Limb (tissue), 2 donors: ENCODE data around the gene BLM.
"Not testable (repeated sequence)": the region's sequence is repeated elsewhere in the genome, so short reads cannot be mapped to it uniquely, and the experiment has no call there.

ENCODE experiments used
- DNase-seq, 2 donors: peaks; one replicate each; pipeline ENCODE4 v3.0.0-alpha.2; 2016; ENCODE audit errors: extremely low spot score in 2 of 2

Gene BLM

DNA sequence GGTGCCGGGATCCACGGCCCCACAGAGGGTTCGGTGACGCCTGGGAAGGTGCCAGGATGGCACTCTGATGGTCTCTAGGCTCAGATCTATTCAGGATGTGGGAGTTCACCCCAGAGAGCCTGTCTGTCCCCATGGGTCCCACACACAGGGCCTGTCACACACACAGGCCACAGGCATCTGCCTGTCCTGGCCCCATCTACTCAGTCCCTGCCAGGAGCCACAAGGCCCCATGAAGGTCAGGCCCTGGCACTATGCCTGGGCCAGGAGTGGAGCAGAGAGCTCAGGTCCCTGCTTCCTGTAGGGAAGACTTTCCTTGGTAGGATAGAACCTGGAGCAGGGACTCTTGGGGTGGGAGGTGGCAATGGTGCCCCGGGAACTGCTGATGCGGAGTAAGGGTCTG lies 102.2 kb downstream of the BLM start:
- no peak for DNase-seq

DNA sequence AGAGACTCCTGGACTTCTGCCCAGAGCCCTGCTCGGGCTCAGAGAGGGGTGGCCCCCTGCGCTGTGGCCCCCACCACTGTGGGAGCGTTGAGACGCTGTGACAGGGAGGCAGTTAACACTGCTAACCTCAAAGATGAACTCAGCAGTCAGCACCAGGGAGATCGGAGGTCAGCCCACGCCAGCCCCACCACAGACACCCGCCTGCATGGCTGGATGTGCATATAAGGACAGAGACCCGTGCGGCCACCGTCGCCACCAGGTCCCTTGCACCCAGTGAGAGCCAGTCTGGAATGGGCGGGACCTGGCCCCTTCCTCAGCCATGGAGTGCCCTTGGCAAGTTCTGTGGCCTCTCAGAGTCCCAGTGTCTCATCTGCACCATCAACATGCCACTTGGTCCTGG lies 102.7 kb downstream of the BLM start:
- no peak for DNase-seq

DNA sequence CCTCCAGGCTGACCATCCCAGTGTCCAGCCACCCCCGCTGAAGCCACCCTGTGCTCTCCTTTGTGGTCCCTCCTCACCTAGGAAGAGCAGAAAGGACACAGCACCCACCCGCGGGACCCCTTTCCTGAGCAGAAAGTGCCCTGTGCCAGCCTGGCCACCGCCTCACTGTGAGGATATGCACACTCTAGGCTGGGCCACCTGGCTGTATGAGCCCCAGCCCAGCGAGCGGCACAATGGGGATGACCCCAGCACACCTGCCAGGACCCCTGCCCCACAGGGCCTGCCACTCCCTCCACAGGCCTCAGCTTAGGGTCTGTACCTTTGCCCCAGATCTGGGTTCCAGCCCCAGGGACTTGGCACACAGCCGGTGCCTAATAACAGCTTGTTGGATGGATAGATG lies 103.3 kb downstream of the BLM start:
- no peak for DNase-seq

DNA sequence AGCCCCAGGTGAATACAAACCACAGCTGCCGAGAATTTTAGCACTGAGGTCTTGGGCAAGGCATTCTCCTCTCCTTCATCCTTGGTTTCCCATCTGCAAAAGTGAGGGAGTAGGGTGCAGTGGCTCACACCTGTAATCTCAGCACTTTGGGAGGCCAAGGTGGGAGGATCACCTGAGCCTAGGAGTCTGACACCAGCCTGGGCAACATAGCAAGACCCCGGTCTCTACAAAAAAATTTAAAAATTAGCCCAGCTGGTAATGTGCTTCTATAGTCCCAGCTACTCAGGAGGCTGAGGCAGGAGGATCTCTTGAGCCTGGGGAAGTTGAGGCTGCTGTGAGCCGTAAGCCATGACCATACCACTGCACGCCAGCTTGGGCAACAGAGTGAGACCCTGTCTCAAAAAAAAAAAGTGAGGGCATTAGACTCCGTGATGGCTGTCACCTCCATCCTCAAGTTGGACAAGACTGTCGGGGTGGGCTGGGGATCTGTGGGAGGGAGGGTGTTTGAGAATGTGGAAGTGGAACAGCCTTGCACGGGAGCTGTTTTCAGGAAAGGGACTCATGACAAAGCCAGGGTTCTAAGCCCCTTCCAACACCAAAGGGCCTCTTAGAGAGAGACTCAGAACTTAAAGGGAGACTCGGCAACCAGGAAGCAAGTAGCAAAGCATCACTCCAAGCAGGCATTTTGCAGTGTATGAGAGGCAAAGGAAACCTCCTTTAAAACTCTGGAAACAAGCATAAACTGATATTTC lies 105.2 kb downstream of the BLM start:
- DNase-seq: no peak

DNA sequence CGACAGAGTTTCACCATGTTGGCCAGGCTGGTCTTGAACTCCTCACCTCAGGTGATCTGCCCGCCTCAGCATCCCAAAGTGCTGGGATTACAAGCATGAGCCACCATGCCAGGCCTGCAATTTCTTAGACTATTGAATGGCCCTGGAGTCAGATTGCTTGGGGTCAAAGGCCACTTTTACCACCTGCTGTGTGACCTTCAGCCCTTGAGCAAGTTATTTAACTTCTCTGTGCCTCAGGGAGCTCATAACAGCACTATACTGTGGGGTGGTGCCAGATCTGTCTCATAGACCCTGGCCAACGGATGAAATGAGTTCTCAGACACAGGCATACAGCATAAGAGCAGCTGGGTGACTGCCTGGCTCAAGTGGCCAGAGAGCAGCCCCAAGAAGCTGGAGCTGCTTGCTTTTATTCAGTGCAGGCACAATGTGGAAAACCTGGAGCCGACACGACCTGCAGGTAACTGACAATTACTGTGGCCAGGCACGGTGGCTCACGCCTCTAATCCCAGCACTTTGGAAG lies 106.4 kb downstream of the BLM start:
- no peak for DNase-seq

DNA sequence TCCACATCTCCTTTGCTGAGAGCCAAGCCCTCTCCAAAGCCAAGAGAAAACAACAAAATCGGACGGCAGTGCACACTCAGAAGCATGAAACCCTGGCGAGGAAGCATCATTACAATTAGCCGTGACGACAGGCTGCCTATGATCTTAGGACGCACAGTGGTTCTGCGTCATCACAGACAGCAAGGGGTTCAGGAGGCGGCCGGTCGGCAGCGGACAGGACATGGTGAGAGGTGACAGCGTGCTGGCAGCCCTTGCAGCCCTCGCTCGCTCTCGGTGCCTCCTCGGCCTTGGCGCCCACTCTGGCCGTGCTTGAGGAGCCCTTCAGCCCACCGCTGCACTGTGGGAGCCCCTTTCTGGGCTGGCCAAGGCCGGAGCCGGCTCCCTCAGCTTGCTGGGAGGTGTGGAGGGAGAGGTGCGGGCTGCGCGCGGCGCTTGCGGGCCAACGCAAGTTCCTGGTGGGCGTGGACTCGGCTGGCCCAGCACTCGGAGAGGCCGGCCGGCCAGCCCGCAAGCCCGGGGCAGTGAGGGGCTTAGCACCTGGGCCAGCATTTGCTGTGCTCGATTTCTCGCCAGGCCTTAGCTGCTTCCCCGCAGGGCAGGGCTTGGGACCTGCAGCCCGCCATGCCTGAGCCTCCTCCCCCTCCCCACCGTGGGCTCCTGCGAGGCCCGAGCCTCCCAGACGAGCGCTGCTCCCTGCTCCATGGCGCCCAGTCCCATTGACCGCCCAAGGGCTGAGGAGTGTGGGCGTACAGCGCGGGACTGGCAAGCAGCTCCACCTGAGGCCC lies 108.2 kb downstream of the BLM start:
- not testable (repeated sequence) for DNase-seq

DNA sequence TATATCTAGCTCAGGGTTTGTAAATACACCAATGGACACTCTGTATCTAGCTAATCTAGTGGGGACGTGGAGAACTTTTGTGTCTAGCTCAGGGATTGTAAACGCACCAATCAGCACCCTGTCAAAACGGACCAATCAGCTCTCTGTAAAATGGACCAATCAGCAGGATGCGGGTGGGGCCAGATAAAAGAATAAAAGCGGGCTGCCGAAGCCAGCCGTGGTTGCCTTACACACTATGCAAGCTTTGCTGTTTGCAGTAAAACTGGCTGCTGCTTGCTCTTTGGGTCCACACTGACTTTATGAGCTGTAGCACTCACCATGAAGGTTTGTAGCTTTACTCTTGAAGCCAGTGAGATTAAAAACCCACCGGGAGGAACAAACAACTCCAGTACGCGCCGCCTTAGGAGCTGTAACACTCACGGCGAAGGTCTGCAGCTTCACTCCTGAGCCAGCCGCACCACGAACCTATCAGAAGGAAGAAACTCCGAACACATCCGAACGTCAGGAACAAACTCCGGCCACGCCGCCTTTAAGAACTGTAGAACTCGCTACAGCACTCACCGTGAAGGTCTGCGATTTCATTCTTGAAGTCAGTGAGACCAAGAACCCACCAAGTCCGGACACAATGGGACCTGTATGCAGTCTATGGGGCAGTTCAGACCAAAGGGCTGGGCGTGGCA lies 109.2 kb downstream of the BLM start:
- DNase-seq: not testable (repeated sequence)

DNA sequence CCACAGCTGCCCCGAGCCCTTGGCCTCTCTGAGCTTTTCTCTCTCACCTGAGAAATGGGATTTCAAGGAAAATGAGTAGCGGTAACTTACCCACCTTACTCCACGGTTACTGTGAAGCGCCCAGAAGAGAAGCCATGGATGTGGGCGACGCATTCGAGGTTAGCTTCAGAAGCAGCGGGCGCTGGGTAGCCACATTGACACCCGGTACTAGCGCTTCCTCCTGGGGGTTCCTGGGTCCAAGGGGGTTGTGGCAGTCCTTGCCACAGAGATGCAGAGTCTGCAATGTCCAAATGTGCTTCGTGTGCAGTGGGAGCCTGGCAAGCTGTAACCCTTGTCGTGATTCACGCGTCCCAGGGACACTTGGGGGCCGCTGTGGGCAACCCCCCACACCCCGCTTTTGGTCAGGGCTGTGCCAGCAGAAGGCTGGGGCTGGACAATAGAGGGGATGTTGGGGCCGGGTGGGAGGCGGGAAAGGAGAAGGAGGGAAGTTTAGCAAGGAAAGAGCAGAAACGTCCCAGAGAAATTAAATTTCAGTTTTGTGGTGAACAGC lies 109.8 kb downstream of the BLM start:
- no peak for DNase-seq

DNA sequence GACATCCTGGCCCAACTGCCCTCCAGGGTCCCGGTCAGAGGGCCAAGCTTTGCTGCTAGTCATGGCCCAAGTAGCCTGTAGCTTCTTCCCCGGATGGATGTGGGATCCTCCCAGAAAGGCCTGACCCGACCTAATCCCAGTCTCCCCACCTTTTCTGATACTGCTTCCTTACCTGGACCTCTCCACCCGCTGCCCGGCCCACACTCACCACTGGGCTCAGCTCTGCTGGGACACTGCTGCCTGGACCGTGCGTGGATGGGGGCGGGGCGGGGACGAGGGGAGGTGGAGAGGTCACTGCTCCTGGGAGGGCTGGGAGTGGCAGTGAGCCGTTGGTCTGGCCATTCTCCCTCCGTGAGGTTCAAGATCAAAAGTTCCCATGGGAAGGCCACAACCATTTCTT lies 111.0 kb downstream of the BLM start:
- no peak for DNase-seq

DNA sequence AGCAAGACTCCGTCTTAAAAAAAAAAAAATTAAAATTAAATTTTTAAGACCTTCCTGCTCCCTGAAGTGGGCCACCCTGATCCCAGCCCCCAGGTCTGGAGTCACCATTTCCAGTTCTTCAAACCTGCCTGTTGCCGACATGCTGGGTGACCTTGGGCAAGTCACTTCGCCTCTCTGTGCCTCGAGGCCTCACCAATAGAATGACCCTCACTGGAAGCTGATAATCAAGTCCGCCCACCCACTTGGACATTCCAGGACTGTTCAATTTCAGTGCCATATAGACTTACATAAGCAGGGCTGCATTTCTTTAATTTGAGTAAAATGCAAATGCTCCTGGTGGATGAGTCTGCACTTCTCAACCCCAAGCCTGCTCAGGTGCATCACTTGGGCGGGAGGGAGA lies 112.0 kb downstream of the BLM start:
- no peak for DNase-seq

DNA sequence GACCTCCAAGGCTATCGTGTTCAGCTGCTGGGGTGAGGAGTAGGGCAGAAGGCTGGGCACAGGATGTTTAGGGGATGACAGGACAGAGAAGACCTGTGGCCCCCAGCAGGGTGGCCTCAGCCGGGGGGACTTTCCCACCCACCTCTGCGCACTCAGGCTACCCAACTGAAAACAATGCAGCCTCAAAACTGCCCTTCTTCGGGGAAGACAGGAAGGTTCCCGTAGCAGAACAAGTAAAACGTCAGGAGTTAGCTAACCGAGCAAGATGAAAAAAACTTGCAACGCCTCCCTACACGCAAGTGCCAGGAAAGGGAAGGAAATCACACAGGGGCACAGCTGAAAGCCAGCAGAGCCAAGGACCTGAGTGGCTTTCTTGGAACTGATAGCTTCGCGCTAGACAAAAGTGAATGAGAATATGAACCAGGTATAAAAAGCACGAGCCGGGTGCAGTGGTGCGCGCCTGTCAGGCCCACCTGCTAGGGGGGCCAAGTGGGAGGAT lies 112.8 kb downstream of the BLM start:
- DNase-seq: no peak

DNA sequence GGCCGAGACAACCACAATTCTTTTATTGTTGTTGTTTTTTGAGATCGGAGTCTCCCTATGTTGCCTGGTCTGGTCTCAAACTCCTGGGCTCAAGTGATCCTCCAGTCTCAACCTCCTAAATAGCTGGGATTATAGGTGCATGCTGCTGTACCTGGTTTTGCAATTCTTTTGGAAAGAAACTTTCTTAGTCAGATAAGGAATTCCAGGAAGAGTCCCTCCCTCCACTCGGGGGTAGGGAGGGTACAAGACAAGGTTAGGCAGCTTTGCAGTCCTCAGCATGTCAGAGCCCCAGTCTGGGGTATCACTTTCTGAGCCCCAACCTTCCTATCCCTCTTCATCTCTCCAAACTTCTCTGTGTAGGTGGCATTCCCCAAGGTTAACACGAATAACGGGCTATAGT lies 117.5 kb downstream of the BLM start:
- no peak for DNase-seq

DNA sequence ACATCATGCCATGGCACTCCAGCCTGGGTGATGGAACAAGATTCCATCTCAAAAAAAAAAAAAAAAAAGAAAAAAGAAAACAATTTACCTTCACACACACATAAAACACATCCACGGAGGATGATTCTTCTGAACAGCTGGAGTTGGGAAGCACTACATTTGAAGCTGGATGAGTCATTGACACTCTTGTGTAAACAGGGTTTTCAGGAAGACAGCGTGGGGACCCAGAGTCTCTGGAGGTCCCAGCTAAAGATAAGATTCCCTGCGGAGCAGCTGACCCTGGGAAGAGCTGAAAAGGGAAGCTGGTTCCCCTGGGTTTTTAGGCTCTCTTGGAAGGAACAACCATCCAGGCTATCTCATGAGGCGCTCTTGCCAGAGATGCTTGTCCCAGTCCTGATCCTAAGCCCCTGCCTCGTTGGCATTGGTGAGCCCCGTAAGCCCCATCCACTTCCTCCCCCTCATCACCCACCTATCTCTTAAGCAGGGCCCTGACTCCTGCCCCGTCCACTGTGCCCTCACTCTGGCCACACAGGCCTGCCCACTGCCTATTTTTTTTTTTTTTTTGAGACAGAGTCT lies 119.2 kb downstream of the BLM start:
- DNase-seq: no peak

DNA sequence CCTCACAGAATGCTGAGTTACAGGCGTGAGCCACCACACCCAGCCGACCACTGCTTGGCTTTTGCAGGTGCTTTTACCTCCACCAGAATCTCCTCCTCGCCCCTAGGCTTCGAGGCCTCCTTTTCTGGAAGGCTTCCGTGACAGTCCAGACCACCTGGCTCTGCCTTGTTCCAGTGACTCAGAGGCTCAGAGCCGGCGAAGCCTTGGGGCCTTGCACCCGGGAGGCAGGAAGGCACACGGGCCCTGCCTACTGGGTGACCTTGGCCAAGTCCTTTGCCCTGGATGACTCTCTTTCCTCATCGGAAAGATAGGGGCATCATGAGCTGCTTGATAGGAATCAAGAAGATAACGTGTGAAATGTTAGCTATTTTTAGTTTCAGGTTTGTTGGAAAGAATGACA lies 119.9 kb downstream of the BLM start:
- DNase-seq: no peak

DNA sequence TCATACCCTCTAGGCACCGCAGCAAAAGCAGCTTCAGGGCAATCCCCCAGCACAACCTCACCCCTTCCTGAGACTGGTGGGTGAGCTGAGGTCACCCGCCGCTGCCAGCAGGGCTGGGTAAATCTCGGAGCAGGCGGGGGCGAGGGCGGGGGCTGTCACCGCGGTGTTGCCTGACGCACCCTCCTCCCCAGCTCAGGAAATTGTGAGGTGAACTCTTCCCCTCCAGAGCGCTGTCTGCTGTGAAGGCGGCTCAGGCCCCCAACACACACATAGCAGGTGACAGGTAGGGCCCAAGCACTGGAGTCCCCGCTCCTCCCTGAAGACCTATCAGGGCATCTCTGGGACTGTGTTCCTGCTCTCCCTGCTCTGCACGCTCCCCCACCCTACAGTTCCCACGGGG lies 121.0 kb downstream of the BLM start:
- no peak for DNase-seq

DNA sequence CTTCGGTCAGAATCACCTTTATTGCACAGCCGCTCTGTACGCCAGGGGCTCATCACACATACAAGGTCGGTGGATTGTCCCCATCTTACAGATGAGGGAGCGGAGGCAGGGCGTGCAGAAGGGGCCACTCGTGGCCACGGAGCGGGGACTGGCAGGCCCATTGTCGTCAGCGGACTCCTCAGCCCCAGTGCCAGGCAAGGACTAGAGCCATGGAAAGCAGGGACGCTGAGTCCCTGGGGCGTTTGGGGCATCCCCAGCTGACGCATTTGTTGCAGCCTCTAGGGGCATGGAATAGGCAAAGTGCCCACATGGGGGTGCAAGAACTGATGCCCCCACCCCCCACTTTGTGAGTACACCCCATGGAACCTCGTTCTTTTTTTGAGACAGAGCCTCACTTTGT lies 121.4 kb downstream of the BLM start:
- no peak for DNase-seq

DNA sequence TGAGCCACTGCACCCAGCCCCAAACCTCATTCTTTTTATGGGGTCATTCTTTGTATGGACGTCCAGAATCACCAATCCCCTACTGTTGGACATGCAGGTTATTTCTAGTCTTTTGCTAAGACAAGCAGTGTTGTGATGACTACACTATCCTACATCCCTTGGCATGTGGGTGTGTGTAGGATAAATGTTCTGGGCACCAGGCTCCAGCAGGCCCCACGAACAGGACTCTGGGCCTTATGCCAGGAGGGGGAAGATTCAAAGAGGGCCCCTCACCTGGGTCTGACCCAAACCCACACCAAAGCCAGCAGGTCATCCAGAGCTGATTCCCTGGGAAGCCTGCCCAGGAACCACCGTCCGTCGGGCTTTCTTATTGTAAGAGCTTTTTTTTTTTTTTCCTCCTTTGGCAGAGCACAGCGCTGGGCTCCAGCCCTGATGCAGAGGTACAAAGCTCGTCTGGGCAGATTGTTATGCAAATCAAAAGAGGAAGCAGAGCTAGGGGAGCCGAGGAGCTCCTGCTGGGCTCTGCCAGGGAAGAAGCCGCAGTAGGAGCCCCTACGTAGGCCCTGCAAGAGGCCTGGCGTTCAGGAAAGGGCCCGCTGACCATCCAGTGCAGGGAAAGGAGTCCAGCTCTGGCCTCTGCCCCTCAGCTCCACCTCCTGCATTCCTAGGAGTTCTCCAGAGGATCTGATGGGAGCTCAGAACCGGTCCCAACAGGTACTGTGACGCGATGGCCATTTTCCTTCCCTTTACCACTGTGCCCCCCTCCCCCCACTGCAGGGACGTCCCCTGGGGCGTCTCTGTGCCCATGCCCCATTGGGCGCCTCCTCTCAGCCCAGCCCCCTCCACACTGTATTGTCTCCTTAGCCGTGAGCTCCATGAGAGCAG lies 122.3 kb downstream of the BLM start:
- DNase-seq: no peak

DNA sequence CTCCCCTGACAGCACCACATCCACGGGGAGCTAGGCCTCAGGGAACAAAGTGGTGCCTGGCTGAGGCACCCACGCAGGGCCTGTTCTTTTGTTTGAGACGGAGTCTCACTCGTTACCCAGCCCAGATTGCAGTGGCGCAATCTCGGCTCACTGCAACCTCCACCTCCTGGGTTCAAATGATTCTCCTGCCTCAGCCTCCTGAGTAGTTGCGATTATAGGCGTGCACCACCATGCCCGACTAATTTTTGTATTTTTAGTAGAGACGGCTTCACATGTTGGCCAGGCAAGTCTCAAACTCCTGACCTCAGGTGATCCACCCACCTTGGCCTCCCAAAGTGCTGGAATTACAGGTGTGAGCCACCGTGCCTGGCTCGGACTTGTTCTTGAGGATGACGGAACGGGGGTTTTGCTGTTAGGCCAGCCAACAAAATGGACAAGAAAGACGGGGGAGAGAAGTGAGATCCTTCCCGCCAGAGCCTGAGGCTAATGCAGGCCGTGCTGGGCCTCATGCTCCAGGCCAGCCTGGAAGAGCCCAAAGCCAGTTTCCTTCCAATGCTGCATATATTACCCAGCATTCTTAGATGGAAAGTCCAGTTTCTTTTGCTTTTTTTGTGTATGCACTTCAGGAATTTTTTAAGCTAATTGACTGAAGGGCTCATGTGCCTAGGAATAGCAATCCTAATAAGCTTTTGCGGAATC lies 123.2 kb downstream of the BLM start:
- no peak for DNase-seq

DNA sequence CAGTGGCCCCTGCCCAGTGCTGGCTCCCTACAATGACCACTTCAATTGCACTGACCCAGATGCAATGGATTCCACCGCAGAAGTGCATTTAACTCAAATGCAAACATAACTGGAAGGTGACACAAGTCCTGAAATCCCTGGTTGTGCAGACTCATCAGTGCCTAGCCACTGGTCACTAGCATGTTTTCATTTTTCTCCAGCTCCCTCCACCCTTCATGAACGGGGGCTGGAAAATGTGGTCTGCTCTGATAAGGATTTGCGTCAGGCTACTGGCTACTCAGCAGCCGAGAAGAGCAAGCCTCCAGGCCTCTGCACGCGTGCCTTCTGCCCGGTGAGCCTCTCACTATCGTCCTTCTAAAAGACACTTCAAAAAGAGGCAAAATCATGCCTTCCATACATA lies 123.8 kb downstream of the BLM start:
- no peak for DNase-seq

DNA sequence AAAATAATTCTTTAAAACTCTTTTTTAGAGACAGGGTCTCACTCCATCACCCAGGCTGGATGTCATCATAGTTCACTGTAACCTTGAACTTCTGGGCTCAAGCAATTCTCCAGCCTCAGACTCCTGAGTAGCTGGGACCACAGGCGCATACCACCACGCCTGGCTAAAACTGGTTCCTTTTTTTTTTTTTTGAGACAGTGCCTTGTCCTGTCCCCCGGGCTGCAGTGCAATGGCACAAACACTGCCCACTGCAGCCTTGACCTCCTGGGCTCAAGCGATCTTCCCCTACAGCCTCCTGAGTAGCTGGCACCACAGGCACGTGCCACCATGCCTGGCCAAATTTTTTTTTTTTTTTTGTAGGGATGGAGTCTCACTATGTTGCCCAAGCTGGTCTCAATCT lies 127.5 kb downstream of the BLM start:
- DNase-seq: no peak
